Endothelial cell of umbilical vein (primary cell): ENCODE results near the gene MUC2.

Source experiments
- CTCF ChIP-seq, 2 donors: IDR thresholded peaks; 1 replicate in 1 of 2; 2 replicates in 1 of 2; pipeline ENCODE4 v1.5.1; 2011; ENCODE audit warnings: low read length in 2 of 2, mild to moderate bottlenecking in 2 of 2, moderate library complexity in 2 of 2, control low read depth in 1 of 2, inconsistent platforms in 1 of 2, low read depth in 1 of 2; ENCODE audit not compliant: insufficient read depth in 1 of 2; ENCODE audit errors: extremely low read depth in 1 of 2
- FOS ChIP-seq: IDR thresholded peaks from 2 replicates; pipeline ENCODE4 v1.6.1; 2011; ENCODE audit warnings: mild to moderate bottlenecking, low read length, moderate library complexity, borderline replicate concordance; ENCODE audit not compliant: insufficient read depth
- POLR2AphosphoS5 ChIP-seq: IDR thresholded peaks from 2 replicates; pipeline ENCODE4 v1.6.1; 2012; ENCODE audit warnings: low read depth, mild to moderate bottlenecking, control low read depth, low read length, moderate library complexity; ENCODE audit not compliant: insufficient read depth

- TF ChIP-seq POLR2AphosphoS5 (no peak), CTCF (IDR thresholded peaks at IDR 0.05; ENCODE audit: extremely low read depth in 1 of 2, insufficient read depth in 1 of 2, low read depth in 1 of 2, low read length in 2 of 2) (no peak), FOS (no peak)
Measured at GRCh38 chr11:1028616-1029015, 46.1 kb upstream of the MUC2 start.
